IMR-90 (cell line): Measurements from ENCODE around the gene TIAM2.

Source experiments
- BHLHE40 ChIP-seq: fragments of 150-350 bp; IDR thresholded peaks from 2 replicates; pipeline ENCODE4 v1.6.1; 2016; ENCODE audit warnings: mild to moderate bottlenecking, low read depth, low read length
- CEBPB ChIP-seq: IDR thresholded peaks from 2 replicates; pipeline ENCODE4 v1.6.1; 2012; ENCODE audit warnings: low read depth, low read length, improper control_type of control experiment
- MXI1 ChIP-seq: IDR thresholded peaks from 2 replicates; pipeline ENCODE4 v1.6.1; 2012; ENCODE audit warnings: low read depth, mild to moderate bottlenecking, low read length, moderate library complexity, borderline replicate concordance
- POLR2A ChIP-seq: IDR thresholded peaks from 2 replicates; pipeline ENCODE4 v1.6.1; 2012; ENCODE audit warnings: mild to moderate bottlenecking, low read depth, low read length
- RAD21 ChIP-seq: IDR thresholded peaks from 2 replicates; pipeline ENCODE4 v1.6.1; 2012; ENCODE audit warnings: low read length, improper control_type of control experiment
- RFX5 ChIP-seq: IDR thresholded peaks from 2 replicates; pipeline ENCODE4 v1.8.0; 2012; ENCODE audit warnings: low read depth, mild to moderate bottlenecking, low read length, moderate library complexity
- SMC3 ChIP-seq: fragments of 150-350 bp; IDR thresholded peaks from 2 replicates; pipeline ENCODE4 v1.6.1; 2016; ENCODE audit warnings: low read depth, mild to moderate bottlenecking, antibody characterized with exemption, low read length, moderate library complexity
- TF ChIP-seq, protein P1 (sequence below): conservative IDR thresholded peaks from 2 replicates; pipeline ENCODE4 v1.5.1; 2012; ENCODE audit warnings: mild to moderate bottlenecking, low read depth, low read length, improper control_type of control experiment

GRCh38 chr6:155045561-155046404 is 50.7 kb downstream of the TIAM2 start:
- TF ChIP-seq MXI1 (no peak), POLR2A (no peak), RAD21 (no peak), BHLHE40 (no peak), RFX5 (no peak), SMC3 (no peak), CEBPB (no peak)
- TF ChIP-seq, protein P1, sequence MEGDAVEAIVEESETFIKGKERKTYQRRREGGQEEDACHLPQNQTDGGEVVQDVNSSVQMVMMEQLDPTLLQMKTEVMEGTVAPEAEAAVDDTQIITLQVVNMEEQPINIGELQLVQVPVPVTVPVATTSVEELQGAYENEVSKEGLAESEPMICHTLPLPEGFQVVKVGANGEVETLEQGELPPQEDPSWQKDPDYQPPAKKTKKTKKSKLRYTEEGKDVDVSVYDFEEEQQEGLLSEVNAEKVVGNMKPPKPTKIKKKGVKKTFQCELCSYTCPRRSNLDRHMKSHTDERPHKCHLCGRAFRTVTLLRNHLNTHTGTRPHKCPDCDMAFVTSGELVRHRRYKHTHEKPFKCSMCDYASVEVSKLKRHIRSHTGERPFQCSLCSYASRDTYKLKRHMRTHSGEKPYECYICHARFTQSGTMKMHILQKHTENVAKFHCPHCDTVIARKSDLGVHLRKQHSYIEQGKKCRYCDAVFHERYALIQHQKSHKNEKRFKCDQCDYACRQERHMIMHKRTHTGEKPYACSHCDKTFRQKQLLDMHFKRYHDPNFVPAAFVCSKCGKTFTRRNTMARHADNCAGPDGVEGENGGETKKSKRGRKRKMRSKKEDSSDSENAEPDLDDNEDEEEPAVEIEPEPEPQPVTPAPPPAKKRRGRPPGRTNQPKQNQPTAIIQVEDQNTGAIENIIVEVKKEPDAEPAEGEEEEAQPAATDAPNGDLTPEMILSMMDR: no peak
